CD14-positive monocyte (primary cell): ENCODE data around the gene LSM10. TPM values are rescaled to one million over a fixed set of nuclear protein-coding genes. Genes with fewer than 3 reads are reported as not detected.
A peak's percentile ranks its signal among the peaks of the same experiment; 100 is the strongest.

Experiments
- DNase-seq, 3 donors: peaks; one replicate each; pipeline ENCODE4 v3.0.0-alpha.2; 2011 to 2022
- H2AFZ ChIP-seq: 2 replicates; pipeline ENCODE4 v1.6.0; 2012; ENCODE audit warnings: mild to moderate bottlenecking, low read depth, low read length, inconsistent platforms; ENCODE audit not compliant: insufficient read depth, poor library complexity, severe bottlenecking
- H3K27ac ChIP-seq, 2 donors: 1 replicate in 1 of 2; 2 replicates in 1 of 2; pipeline ENCODE4 v1.5.1; 2012 to 2013; ENCODE audit warnings: low read length in 2 of 2, control low read depth in 1 of 2, inconsistent platforms in 1 of 2, low read depth in 1 of 2, mild to moderate bottlenecking in 1 of 2
- H3K27me3 ChIP-seq, 2 donors: one replicate each; pipeline versions ENCODE4 v1.6.0 to v1.6.1; 2011 to 2013; ENCODE audit warnings: low read length in 2 of 2; ENCODE audit not compliant: control insufficient read depth in 2 of 2, insufficient read depth in 2 of 2
- H3K36me3 ChIP-seq, 2 donors: replicated peaks in 1 of 2; 1 replicate in 1 of 2; 2 replicates in 1 of 2; pipeline versions ENCODE4 v1.5.1 to v1.6.1; 2012 to 2013; ENCODE audit warnings: low read length in 2 of 2, control low read depth in 1 of 2, inconsistent platforms in 1 of 2, mild to moderate bottlenecking in 1 of 2; ENCODE audit not compliant: insufficient read depth in 2 of 2, control insufficient read depth in 1 of 2
- H3K4me1 ChIP-seq, 2 donors: 1 replicate in 1 of 2; 2 replicates in 1 of 2; pipeline versions ENCODE4 v1.5.1 to v1.6.1; 2012 to 2013; ENCODE audit warnings: low read length in 2 of 2, control low read depth in 1 of 2, inconsistent platforms in 1 of 2, mild to moderate bottlenecking in 1 of 2, moderate library complexity in 1 of 2; ENCODE audit not compliant: insufficient read depth in 2 of 2, control insufficient read depth in 1 of 2
- H3K4me2 ChIP-seq: replicated peaks from 2 replicates; pipeline ENCODE3; 2012; ENCODE audit warnings: low read length, moderate library complexity, mild to moderate bottlenecking; ENCODE audit not compliant: poor library complexity, severe bottlenecking; ENCODE audit errors: extremely low read depth
- H3K4me3 ChIP-seq, 3 experiments: fragments of 200-600 bp in 1 of 3; sonication (generic) in 1 of 3; replicated peaks in 1 of 3; 1 replicate in 2 of 3; 2 replicates in 1 of 3; pipeline ENCODE4 v1.5.1; 2011 to 2013; ENCODE audit warnings: low read length in 3 of 3, mild to moderate bottlenecking in 3 of 3, control low read depth in 2 of 3, low read depth in 2 of 3, inconsistent platforms in 1 of 3, moderate library complexity in 1 of 3
- H3K79me2 ChIP-seq: 2 replicates; pipeline ENCODE4 v1.6.0; 2012; ENCODE audit warnings: mild to moderate bottlenecking, control low read depth, inconsistent platforms, low read length, moderate library complexity; ENCODE audit not compliant: insufficient read depth
- H3K9ac ChIP-seq: 2 replicates; pipeline ENCODE4 v1.6.0; 2017; ENCODE audit warnings: low read length, mild to moderate bottlenecking; ENCODE audit not compliant: insufficient read depth, poor library complexity, severe bottlenecking
- H3K9me3 ChIP-seq, 2 donors: replicated peaks in 1 of 2; 1 replicate in 1 of 2; 2 replicates in 1 of 2; pipeline versions ENCODE4 v1.5.1 to v1.6.1; 2012 to 2013; ENCODE audit warnings: low read length in 2 of 2, control low read depth in 1 of 2; ENCODE audit not compliant: control insufficient read depth in 1 of 2, insufficient read depth in 1 of 2
- H4K20me1 ChIP-seq: 2 replicates; pipeline ENCODE4 v1.6.0; 2012; ENCODE audit warnings: mild to moderate bottlenecking, low read length, control low read depth, moderate library complexity; ENCODE audit not compliant: insufficient read depth
- H3K27ac Mint-ChIP-seq, 7 donors: one replicate each; pipeline ENCODE4 v1.8.0; 2020; ENCODE audit warnings: mild to moderate bottlenecking in 7 of 7, mixed read lengths in 7 of 7, moderate library complexity in 6 of 7, inconsistent platforms in 2 of 7
- H3K27me3 Mint-ChIP-seq, 3 donors: one replicate each; pipeline ENCODE4 v1.8.0; 2021 to 2022; ENCODE audit warnings: low read depth in 3 of 3, mild to moderate bottlenecking in 3 of 3, mixed read lengths in 3 of 3, moderate library complexity in 3 of 3, inconsistent platforms in 1 of 3
- H3K36me3 Mint-ChIP-seq, 2 donors: one replicate each; pipeline ENCODE4 v1.8.0; 2020; ENCODE audit warnings: mixed read lengths in 2 of 2, inconsistent platforms in 1 of 2, mild to moderate bottlenecking in 1 of 2
- H3K4me1 Mint-ChIP-seq: one replicate; pipeline ENCODE4 v1.8.0; 2020; ENCODE audit warnings: mild to moderate bottlenecking, mixed read lengths
- H3K4me3 Mint-ChIP-seq, 2 donors: one replicate each; pipeline ENCODE4 v1.8.0; 2020; ENCODE audit warnings: mild to moderate bottlenecking in 2 of 2, mixed read lengths in 2 of 2, moderate library complexity in 1 of 2
- H3K9me3 Mint-ChIP-seq, 7 donors: one replicate each; pipeline ENCODE4 v1.8.0; 2020 to 2022; ENCODE audit warnings: mixed read lengths in 7 of 7, mild to moderate bottlenecking in 6 of 7, moderate library complexity in 6 of 7, inconsistent platforms in 2 of 7
- CTCF ChIP-seq: fragments of 200-600 bp; IDR thresholded peaks from one replicate; pipeline ENCODE4 v1.8.0; 2022; ENCODE audit warnings: antibody characterized with exemption, mild to moderate bottlenecking
- WGBS: methylation state at CpG from one replicate; pipeline ENCODE4 v1.1.5; 2013; ENCODE audit warnings: missing lambda C conversion rate; ENCODE audit not compliant: insufficient coverage; 5-methylcytosine and 5-hydroxymethylcytosine counted together
- intact Hi-C, 2 donors: fragments of 100-400 bp; cut with micrococcal nuclease; formaldehyde crosslinking; loops; one replicate each; pipeline versions ENCODE4 v1.15.0 to v1.15.1; 2023
- polyA plus RNA-seq, 3 donors: library from polyadenylated mRNA; depleted of rRNA in 1 of 3; unstranded in 2 of 3; stranded (reverse) in 1 of 3; fragments of 300-500 nt in 2 of 3; fragments of >200 nt in 1 of 3; fragmentation: Illumina TruSeq in 2 of 3; gene quantifications; 1 replicate in 2 of 3; 2 replicates in 1 of 3; pipeline ENCODE4 v1.2.3, GENCODE V29; 2012 to 2021

The LSM10 gene
- polyA plus RNA-seq, 3 donors, result 91.4 to 234 (median 224) TPM

- peak; percentile 80 to 90 (median 84) for DNase-seq
- Mint-ChIP-seq H3K27ac (peak overlapping the region in 6 of 7 donors; percentile 32 to 86 (median 72)), H3K27me3 (peaks cover 0 to 1% (median 0%) of the 10 kb centered on the region in 3 donors), H3K4me1 (peaks cover 8% of the 10 kb centered on the region), H3K4me3 (peak overlapping the region in 1 of 2 donors; percentile 19), H3K9me3 (peaks cover 0 to 2% (median 0%) of the 10 kb centered on the region in 7 donors), H3K36me3 (peaks cover under 1 to 4% of the 10 kb centered on the region in 2 donors)
- no peaks in the 10 kb centered on the region for H3K79me2 ChIP-seq
- no peak overlapping the region for H3K27ac ChIP-seq
- H3K36me3 ChIP-seq, result no peaks in the 10 kb centered on the region
- no peaks in the 10 kb centered on the region for H3K9me3 ChIP-seq
- H2AFZ ChIP-seq, result no peak overlapping the region
- no peak overlapping the region for H3K9ac ChIP-seq
- intact Hi-C loops, result loop anchor here in 1 of 2 donors (2.0 kb wide), 1 partner anchor 78 kb away; no protein-coding TSS in a partner anchor
- WGBS, result 38% methylated on average over 11 of the region's 13 CpGs
- peaks cover 4 to 5% of the 10 kb centered on the region in 2 donors for H3K4me1 ChIP-seq
- H3K4me3 ChIP-seq, result no peak overlapping the region
- no peak overlapping the region for H3K4me2 ChIP-seq
- H3K27me3 ChIP-seq, result no peaks in the 10 kb centered on the region
- TF ChIP-seq CTCF, result peak; percentile 88
- no peaks in the 10 kb centered on the region for H4K20me1 ChIP-seq
Measured at GRCh38 chr1:36420836-36421317, 23.2 kb upstream of the LSM10 start.

- Mint-ChIP-seq H3K27me3 (peaks cover 0 to 1% (median 0%) of the 10 kb centered on the region in 3 donors), H3K27ac (peak overlapping the region in 4 of 7 donors; percentile 26 to 70 (median 42)), H3K4me3 (peak overlapping the region in 1 of 2 donors; percentile 19), H3K9me3 (peaks cover 0 to 2% (median 0%) of the 10 kb centered on the region in 7 donors), H3K4me1 (peaks cover 8% of the 10 kb centered on the region), H3K36me3 (peaks cover 4 to 7% of the 10 kb centered on the region in 2 donors)
- Histone ChIP-seq H3K4me3 (no peak overlapping the region), H3K4me2 (no peak overlapping the region), H4K20me1 (no peaks in the 10 kb centered on the region), H3K9ac (no peak overlapping the region), H3K27ac (no peak overlapping the region), H3K79me2 (no peaks in the 10 kb centered on the region), H3K9me3 (no peaks in the 10 kb centered on the region), H2AFZ (no peak overlapping the region), H3K4me1 (peaks cover 4 to 5% of the 10 kb centered on the region in 2 donors), H3K36me3 (no peaks in the 10 kb centered on the region), H3K27me3 (no peaks in the 10 kb centered on the region)
- WGBS, result 0% methylated on average over 1 of the region's 5 CpGs
- intact Hi-C loops, result loop anchor here in 1 of 2 donors (2.0 kb wide), 1 partner anchor 78 kb away; no protein-coding TSS in a partner anchor
- DNase-seq, result no peak
- TF ChIP-seq CTCF, result no peak
Measured at GRCh38 chr1:36420409-36420808, 22.7 kb upstream of the LSM10 start.
